ENCODE results near the gene UBN2.
"Not testable (repeated sequence)": the region's sequence is repeated elsewhere in the genome, so short reads cannot be mapped to it uniquely, and the experiment has no call there.

The UBN2 gene

DNA sequence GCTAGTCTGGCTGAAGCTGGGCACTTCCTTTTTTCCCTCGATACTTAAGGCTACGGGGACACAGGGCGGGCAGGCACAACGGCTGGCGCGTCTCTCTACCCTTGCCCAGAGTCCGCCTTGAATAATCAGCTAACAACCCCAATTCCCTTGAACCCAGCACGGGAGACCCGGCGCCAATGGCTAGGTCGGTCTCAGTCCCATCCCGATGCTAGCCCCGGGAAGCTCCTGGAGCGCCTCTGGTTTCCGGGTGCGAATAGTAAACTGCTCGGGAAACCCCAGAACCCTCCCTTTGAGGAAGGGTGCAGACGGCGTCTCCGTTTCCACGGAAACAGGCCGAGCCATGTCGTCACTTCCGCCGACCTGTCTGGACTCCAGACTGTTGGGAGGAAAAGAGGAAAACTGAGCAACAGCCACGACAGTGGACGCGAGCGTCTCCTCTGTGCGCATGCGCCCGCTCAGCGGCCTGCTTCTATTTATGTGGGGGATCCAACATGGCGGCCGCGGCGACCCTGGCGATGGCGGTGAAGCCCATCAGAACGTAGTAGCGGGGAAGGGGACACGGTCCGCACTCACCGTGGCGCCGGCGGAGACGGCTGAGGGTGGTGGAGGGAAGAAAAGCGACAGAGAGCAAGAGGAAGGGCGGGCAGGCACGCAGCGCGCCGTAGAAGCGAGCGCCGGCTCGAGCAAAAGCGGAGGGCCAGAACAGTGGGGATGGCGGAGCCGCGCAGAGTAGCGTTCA is at the start of gene UBN2:
UBN2 (plus strand) TSS at position 464 of the 739 bp plus-strand sequence; CDS start at position 712, 248 bp downstream.
- DNase-seq (ENCODE audit: low read depth in 2 of 2), result peak; percentile 75 to 80

DNA sequence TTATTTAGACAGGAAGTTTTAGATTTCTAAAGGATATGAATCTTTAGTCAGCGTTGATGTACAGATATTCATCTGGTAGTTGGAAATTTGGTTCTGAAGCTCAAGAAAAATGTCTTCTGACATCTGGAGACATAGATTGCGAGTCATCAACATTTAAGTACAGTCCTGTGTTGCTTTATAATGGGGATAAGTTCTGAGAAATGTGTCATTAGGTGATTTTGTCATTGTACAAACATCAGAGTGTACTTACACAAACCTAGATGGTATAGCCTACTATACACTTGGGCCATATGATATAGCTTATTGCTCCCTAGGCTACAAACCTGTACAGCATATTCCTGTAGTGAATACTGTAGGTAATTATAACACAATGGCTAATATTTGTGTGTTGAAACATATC is 49.6 kb upstream of the UBN2 start:
- no peak for DNase-seq (ENCODE audit: low read depth in 2 of 2)

- no peak for DNase-seq (ENCODE audit: low read depth in 2 of 2)
These were observed 48.7 kb upstream of the UBN2 start for GRCh38 chr7:139182363-139182762.

DNA sequence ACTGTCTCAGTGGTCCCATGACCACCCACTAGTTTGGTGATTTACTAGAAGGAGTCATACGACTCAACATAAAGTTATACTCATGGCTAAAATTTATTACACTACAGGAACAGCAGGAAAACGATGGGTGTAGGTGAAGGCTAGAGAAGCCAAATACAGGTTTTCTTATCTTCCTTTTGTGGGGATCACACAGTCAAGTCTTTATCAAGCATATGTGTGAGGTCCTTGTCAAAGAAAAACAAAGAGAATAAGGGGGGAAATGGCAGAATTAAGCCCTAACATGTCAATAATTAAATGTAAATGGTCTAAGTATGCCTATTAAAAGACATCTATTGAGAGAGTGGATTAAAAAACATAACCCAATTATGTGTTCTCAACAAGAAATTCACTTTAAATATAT is 47.8 kb upstream of the UBN2 start:
- no peak for DNase-seq (ENCODE audit: low read depth in 2 of 2)

DNA sequence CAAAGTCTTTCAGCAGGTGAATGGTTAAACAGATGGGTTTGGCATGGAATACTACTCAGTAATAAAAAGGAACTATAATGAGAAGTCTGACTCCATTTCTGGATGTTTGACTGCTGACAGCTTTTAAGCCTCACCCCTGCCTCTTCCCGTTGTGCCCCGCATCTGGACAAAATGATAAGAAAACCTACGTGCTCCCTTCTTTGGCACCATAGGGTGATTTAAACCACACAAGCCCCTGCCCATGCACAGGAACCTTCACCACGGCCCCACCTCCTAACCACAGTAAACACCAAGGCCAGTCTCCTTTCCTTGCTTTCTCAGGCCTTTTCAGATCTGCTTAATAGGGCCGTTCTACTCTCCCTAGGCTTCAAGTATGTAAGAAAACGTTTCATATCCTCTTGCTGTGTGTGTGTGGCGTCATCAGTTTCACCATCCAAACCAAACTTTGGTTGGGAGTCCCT is 47.1 kb upstream of the UBN2 start:
- no peak for DNase-seq (ENCODE audit: low read depth in 2 of 2)

DNA sequence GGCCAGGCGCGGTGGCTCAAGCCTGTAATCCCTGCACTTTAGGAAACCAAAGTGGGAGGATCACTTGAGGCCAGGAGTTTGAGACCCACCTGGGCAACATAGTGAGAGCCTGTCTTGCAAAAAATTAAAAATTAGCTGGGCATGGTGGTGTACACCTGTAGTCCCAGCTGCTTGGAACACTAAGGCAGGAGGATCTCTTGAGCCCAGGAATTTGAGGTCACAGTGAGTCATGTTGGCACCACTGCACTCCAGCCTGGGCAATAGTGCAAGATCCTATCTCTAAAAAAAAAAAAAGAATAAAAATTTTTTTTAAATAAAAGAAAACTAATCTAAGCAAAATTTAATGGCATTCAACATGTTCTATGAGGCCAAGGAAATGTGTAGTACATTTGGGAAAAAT is 44.9 kb upstream of the UBN2 start:
- no peak for DNase-seq (ENCODE audit: low read depth in 2 of 2)

GRCh38 chr7:139189357-139189756 is 41.7 kb upstream of the UBN2 start:
- DNase-seq (ENCODE audit: low read depth in 2 of 2), result no peak

DNA sequence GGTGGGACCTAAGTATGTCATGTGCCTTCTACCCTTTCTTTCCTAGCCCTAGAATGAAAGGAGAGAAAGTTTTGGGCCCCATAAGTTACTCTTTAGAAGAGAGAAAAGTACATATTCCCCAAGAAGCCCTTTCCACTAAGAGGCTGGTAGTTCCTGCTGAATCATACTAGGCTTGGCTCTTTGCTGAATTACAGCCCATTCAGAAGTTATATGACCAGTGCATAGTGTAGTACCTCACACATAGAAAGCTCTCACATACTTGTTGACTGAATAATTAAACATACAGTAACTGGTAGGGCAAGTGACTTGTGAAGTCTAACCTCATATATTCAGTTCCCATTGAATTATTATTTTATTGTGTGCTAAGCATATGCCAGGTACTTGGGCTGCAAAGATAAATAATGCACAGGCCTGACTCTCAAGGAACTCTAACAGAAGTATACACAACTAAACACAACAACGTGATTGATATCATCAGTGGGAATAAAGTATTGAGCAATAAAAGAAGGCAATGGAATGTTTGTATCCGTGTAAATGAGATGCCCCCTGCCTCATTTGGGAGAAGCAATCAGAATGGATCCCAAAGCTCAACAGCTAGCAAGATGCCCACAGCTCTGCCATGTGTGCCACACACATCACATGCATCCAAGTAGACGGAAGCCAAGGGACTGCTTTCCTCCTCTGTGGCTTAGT is 38.9 kb upstream of the UBN2 start:
- DNase-seq (ENCODE audit: low read depth in 2 of 2), result no peak

GRCh38 chr7:139200382-139200781 is 30.7 kb upstream of the UBN2 start:
- no peak for DNase-seq (ENCODE audit: low read depth in 2 of 2)

DNA sequence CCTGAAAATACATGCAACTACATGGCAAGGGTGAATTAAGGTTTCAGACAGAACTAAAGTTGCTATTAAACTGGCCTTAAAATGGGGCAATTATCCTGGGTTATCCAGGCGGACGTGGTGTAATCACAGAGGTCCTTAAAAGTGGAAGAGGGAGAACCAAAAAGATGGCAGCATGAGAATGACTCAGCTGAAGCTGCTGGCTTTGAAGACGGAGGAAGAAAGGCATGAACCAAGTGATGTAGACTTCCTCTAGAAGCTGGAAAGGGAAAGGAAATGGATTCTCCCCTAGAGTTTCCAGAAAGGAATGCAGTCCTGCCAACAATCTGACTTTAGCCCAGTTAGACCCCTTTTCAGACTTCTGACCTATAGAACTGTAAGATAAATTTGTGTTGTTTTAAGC is 27.0 kb upstream of the UBN2 start:
- DNase-seq (ENCODE audit: low read depth in 2 of 2), result no peak

DNA sequence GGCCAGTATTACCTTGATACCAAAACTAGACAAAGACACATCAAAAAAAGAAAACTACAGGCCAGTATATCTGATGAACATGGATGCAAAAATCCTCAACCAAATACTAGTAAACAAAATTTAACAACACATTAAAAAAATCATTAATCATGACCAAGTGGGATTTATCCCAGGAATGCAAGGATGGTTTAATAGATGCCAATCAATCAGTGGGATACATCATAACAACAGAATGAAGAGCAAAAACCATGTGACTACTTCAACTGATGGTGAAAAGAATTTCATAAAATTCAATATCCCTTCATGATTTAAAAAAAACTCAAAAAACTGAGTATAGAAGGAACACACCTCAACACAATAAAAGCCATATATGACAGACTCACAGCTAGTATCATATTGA is 25.2 kb upstream of the UBN2 start:
- DNase-seq (ENCODE audit: low read depth in 2 of 2), result no peak

GRCh38 chr7:139212133-139212532 is 18.9 kb upstream of the UBN2 start:
- DNase-seq (ENCODE audit: low read depth in 2 of 2), result no peak

DNA sequence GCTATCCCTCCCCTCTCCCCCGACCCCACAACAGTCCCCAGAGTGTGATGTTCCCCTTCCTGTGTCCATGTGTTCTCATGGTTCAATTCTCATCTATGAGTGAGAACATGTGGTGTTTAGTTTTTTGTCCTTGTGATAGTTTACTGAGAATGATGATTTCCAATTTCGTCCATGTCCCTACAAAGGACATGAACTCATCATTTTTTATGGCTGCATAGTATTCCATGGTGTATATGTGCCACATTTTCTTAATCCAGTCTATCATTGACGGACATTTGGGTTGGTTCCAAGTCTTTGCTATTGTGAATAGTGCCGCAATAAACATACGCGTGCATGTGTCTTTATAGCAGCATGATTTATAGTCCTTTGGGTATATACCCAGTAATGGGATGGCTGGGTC is 17.5 kb upstream of the UBN2 start:
- DNase-seq (ENCODE audit: low read depth in 2 of 2), result not testable (repeated sequence)

GRCh38 chr7:139218173-139218572 is 12.9 kb upstream of the UBN2 start:
- DNase-seq (ENCODE audit: low read depth in 2 of 2), result no peak

DNA sequence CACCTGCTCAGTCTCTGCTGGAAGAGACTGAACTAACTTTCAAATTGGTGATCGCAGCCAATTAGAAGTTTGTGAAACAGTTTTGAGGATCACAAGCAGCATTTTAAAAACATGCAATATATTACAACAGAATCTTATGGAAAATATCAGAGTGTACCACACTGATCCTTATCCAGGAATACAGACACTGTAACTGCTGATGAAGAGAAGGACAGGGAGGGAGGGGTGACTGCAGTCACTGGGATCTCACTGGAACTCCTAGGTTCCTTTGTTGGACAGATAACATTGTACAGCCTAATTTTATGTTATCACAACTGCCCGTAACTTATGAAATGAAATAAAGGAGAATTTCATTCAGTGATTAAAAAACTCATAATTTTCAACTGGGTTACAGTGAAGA is 6.8 kb upstream of the UBN2 start:
- DNase-seq (ENCODE audit: low read depth in 2 of 2), result no peak

GRCh38 chr7:139224836-139225235 is 6.2 kb upstream of the UBN2 start:
- not testable (repeated sequence) for DNase-seq (ENCODE audit: low read depth in 2 of 2)

DNA sequence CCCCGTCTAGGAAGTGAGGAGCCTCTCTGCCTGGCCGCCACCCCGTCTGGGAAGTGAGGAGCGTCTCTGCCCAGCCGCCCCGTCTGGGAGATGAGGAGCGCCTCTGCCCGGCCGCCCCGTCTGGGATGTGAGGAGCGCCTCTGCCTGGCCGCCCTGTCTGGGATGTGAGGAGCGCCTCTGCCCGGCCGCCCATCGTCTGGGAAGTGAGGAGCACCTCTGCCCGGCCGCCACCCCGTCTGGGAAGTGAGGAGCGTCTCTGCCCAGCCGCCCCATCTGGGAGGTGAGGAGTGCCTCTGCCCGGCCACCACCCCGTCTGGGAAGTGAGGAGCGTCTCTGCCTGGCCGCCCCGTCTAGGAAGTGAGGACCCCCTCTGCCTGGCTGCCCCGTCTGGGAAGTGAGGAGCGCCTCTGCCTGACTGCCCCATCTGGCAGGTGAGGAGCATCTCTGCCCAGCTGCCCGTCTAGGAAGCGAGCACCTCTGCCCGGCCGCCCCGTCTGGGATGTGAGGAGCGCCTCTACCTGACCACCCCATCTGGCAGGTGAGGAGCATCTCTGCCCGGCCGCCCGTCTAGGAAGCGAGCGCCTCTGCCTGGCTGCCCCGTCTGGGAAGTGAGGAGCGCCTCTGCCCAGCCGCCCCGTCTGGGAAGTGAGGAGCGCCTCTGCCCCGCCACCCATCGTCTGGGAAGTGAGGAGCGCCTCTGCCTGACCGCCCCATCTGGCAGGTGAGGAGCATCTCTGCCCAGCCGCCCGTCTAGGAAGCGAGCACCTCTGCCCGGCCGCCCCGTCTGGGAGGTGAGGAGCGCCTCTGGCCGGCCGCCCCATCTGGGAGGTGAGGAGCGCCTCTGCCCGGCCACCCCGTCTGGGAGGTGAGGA is 5.5 kb upstream of the UBN2 start:
- DNase-seq (ENCODE audit: low read depth in 2 of 2), result not testable (repeated sequence)

DNA sequence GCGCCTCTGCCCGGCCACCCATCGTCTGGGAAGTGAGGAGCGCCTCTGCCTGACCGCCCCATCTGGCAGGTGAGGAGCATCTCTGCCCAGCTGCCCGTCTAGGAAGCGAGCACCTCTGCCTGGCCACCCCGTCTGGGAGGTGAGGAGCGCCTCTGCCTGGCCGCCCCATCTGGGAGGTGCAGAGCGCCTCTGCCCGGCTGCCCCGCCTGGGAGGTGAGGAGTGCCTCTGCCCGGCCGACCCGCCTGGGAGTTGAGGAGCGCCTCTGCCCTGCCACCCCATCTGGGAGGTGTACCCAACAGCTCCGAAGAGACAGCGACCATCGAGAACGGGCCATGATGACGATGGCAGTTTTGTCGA is 4.9 kb upstream of the UBN2 start:
- not testable (repeated sequence) for DNase-seq (ENCODE audit: low read depth in 2 of 2)

DNA sequence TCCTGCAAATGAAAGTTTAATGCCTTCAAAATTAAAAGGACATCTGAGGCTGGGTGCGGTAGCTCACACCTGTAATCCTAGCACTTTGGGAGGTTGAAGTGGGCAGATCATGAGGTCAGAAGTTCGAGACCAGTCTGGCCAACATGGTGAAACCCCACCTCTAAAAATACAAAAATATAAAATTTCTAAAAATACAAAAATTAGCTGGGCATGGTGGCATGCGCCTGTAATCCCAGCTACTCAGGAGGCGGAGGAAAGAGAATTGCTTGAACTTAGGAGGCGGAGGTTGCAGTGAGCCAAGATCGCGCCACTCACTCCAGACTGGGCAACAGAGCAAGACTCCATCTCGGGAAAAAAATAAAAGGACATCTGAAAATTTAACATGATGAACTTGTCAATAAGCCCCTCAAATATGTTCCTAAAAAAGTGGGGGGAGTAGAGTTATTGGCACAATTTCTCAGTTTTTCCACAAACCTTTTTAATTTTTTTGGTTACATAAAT is 4.0 kb upstream of the UBN2 start:
- DNase-seq (ENCODE audit: low read depth in 2 of 2), result not testable (repeated sequence)

GRCh38 chr7:139230023-139230422 is 1.0 kb upstream of the UBN2 start:
- DNase-seq (ENCODE audit: low read depth in 2 of 2), result no peak

DNA sequence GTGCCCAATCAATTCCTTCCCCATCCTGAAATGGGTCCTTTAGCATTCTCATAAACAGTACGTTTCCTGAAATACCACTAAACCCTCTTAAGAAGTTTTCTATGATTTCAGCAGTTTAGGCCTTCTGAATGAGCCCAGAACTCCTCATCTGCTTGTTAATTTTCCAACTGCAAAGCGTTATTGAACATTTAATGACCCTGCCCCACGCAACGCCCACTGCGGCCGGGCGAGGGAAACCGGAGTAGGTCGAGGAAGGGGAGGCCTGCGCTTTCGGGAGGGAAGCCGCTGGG is 608 bp upstream of the UBN2 start:
- peak in 1 of 2 donors; percentile 0 for DNase-seq (ENCODE audit: low read depth in 2 of 2)
